K562 (cell line): ENCODE results near the gene EIF4G1. TPM values are rescaled to one million over a fixed set of nuclear protein-coding genes. Genes with fewer than 3 reads are reported as not detected.

Source experiments
- CBX8 ChIP-seq: fragments of 200-600 bp; sonication (generic); IDR thresholded peaks from 2 replicates; pipeline ENCODE4 v1.6.1; 2012; ENCODE audit warnings: borderline replicate concordance, mixed run types, low read depth, mild to moderate bottlenecking, moderate library complexity, mixed read lengths, low read length, control low read depth, inconsistent platforms; ENCODE audit not compliant: poor library complexity, severe bottlenecking; ENCODE audit errors: extremely low read depth
- ELK3 ChIP-seq: fragments of 450-650 bp; formaldehyde crosslinking; IDR thresholded peaks from 2 replicates; pipeline ENCODE4 v1.4.0; 2020; ENCODE audit warnings: mild to moderate bottlenecking
- HNRNPK ChIP-seq: fragments of 200-400 bp; formaldehyde crosslinking; IDR thresholded peaks from one replicate; pipeline ENCODE4 v1.6.1; 2018; ENCODE audit warnings: mild to moderate bottlenecking, low read depth, low read length; ENCODE audit not compliant: poor library complexity, severe bottlenecking
- HOMEZ ChIP-seq: fragments of 250-450 bp; sonication (Bioruptor Pico); IDR thresholded peaks from 2 replicates; pipeline ENCODE4 v1.4.0; 2020; ENCODE audit warnings: mild to moderate bottlenecking, moderate library complexity
- IRF9 ChIP-seq: fragments of 450-650 bp; IDR thresholded peaks from 2 replicates; pipeline ENCODE4 v1.6.1; 2016; ENCODE audit warnings: missing biosample characterization, missing genetic modification characterization
- MEF2D ChIP-seq: conservative IDR thresholded peaks from 2 replicates; pipeline ENCODE4 v1.6.1; 2016; ENCODE audit warnings: low read depth, missing genetic modification characterization, missing compliant biosample characterization
- POLR2AphosphoS2 ChIP-seq: IDR thresholded peaks from 2 replicates; pipeline ENCODE4 v1.6.1; 2012; ENCODE audit warnings: low read length, improper control_type of control experiment
- POLR3G ChIP-seq: IDR thresholded peaks from 2 replicates; pipeline ENCODE4 v1.6.1; 2011; ENCODE audit not compliant: insufficient read length, insufficient replicate concordance; ENCODE audit errors: extremely low read depth
- PTBP1 ChIP-seq: fragments of 200-400 bp; formaldehyde crosslinking; IDR thresholded peaks from 2 replicates; pipeline ENCODE4 v1.6.1; 2017; ENCODE audit warnings: low read depth, low read length
- TAF1 ChIP-seq: IDR thresholded peaks from 2 replicates; pipeline ENCODE4 v1.6.1; 2011; ENCODE audit warnings: mild to moderate bottlenecking, low read length, moderate library complexity; ENCODE audit not compliant: insufficient read depth, control insufficient read depth, severe bottlenecking; ENCODE audit errors: extremely low read depth
- THRAP3 ChIP-seq: fragments of 450-650 bp; IDR thresholded peaks from 2 replicates; pipeline ENCODE4 v1.6.1; 2016; ENCODE audit warnings: mild to moderate bottlenecking, inconsistent platforms, borderline replicate concordance
- YBX1 ChIP-seq: fragments of 450-650 bp; IDR thresholded peaks from 2 replicates; pipeline ENCODE4 v1.7.1; 2016; ENCODE audit warnings: mild to moderate bottlenecking
- ZNF766 ChIP-seq: fragments of 200-800 bp; sonication (Bioruptor generic); conservative IDR thresholded peaks from 2 replicates; pipeline ENCODE4 v1.6.1; 2016; ENCODE audit warnings: missing genetic modification characterization, missing compliant biosample characterization
- polyA plus RNA-seq, 8 experiments: library from polyadenylated mRNA; depleted of rRNA in 4 of 8; stranded (reverse) in 5 of 8; unstranded in 3 of 8; fragments of >200 nt; fragmentation: Nextera tagmentation in 2 of 8; fragmentation: Illumina TruSeq in 1 of 8; extraction: Ambion mirVana in 2 of 8; extraction: Trizol in 1 of 8; gene quantifications; 2 replicates each; pipeline versions ENCODE4 v1.2.1 to v1.2.3, GENCODE V29; 2011 to 2014; ENCODE audit warnings: inconsistent platforms in 1 of 8, missing spikeins in 1 of 8
- total RNA-seq, 7 experiments: library from RNA; depleted of rRNA in 6 of 7; stranded (reverse); fragments of >200 nt in 6 of 7; fragmentation: Illumina TruSeq in 2 of 7; extraction: Trizol in 2 of 7; gene quantifications; 2 replicates each; pipeline versions ENCODE4 v1.2.1 to v1.2.3, GENCODE V29; 2011 to 2021; ENCODE audit warnings: low replicate concordance in 1 of 7
- TF ChIP-seq, protein P1 (sequence below): sonication (generic); formaldehyde crosslinking; IDR thresholded peaks from 2 replicates; pipeline ENCODE4 v1.8.0; 2022; ENCODE audit warnings: missing genetic modification reagents, mild to moderate bottlenecking, moderate library complexity, borderline replicate concordance
- TF ChIP-seq, protein P2 (sequence below): sonication (generic); formaldehyde crosslinking; IDR thresholded peaks from 2 replicates; pipeline ENCODE4 v1.5.0; 2020; ENCODE audit warnings: missing genetic modification reagents
- TF ChIP-seq, protein P3 (sequence below): fragments of 450-650 bp; IDR thresholded peaks from 2 replicates; pipeline ENCODE4 v1.6.1; 2016

Gene EIF4G1
- total and polyA plus RNA-seq, 9 of the 15 experiments (the other 6 are each of a cell fraction or from before 2014, with no cell fraction given) = 4.6 to 505 (median 155) TPM

GRCh38 chr3:184335661-184336546 lies 21.5 kb downstream of the EIF4G1 start (continued):
- TF ChIP-seq CBX8 = no peak
- TF ChIP-seq ZNF766 (CRISPR knock-in tag) = no peak
- no peak for TF ChIP-seq TAF1
- no peak for TF ChIP-seq IRF9 (tag)
- no peak for TF ChIP-seq PTBP1
- TF ChIP-seq ELK3 (CRISPR knock-in tag) = no peak
- TF ChIP-seq YBX1 = no peak
- TF ChIP-seq, protein P1, sequence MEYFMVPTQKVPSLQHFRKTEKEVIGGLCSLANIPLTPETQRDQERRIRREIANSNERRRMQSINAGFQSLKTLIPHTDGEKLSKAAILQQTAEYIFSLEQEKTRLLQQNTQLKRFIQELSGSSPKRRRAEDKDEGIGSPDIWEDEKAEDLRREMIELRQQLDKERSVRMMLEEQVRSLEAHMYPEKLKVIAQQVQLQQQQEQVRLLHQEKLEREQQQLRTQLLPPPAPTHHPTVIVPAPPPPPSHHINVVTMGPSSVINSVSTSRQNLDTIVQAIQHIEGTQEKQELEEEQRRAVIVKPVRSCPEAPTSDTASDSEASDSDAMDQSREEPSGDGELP (CRISPR knock-in tag) = peak; percentile 59
- no peak for TF ChIP-seq HNRNPK
- no peak for TF ChIP-seq THRAP3
- peak; percentile 97 for TF ChIP-seq POLR2AphosphoS2
- TF ChIP-seq, protein P2, sequence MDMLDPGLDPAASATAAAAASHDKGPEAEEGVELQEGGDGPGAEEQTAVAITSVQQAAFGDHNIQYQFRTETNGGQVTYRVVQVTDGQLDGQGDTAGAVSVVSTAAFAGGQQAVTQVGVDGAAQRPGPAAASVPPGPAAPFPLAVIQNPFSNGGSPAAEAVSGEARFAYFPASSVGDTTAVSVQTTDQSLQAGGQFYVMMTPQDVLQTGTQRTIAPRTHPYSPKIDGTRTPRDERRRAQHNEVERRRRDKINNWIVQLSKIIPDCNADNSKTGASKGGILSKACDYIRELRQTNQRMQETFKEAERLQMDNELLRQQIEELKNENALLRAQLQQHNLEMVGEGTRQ = no peak
- TF ChIP-seq, protein P3, sequence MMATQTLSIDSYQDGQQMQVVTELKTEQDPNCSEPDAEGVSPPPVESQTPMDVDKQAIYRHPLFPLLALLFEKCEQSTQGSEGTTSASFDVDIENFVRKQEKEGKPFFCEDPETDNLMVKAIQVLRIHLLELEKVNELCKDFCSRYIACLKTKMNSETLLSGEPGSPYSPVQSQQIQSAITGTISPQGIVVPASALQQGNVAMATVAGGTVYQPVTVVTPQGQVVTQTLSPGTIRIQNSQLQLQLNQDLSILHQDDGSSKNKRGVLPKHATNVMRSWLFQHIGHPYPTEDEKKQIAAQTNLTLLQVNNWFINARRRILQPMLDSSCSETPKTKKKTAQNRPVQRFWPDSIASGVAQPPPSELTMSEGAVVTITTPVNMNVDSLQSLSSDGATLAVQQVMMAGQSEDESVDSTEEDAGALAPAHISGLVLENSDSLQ = 0 out of 2 replicates have a peak, but pooled peaks have one; percentile 15
- TF ChIP-seq MEF2D = no peak
- TF ChIP-seq HOMEZ = no peak
- TF ChIP-seq POLR3G = no peak
